Activated naive CD4-positive, alpha-beta T cell treated with anti-CD3 and anti-CD28 coated beads, Interleukin-2, amount 10 ng/mL, durations not matched to agents 7 days and 5 days (primary cell): ENCODE measurements around the gene PAGE1.
"Not testable (repeated sequence)": the region's sequence is repeated elsewhere in the genome, so short reads cannot be mapped to it uniquely, and the experiment has no call there.

Experiments used
- CTCF ChIA-PET: fragments of 350-600 bp; sonication (Branson Sonifier 250); formaldehyde crosslinking; loops from one replicate; lab custom pipeline; 2021; ENCODE audit warnings: antibody characterized with exemption; lab: Charles Lee
- DNase-seq: peaks from one replicate; pipeline ENCODE4 v3.0.0-alpha.2; 2020
- H3K27ac Mint-ChIP-seq: one replicate; pipeline ENCODE4 v1.8.0; 2021; ENCODE audit warnings: mild to moderate bottlenecking, moderate library complexity, mixed read lengths
- H3K27me3 Mint-ChIP-seq: one replicate; pipeline ENCODE4 v1.8.0; 2021; ENCODE audit warnings: mild to moderate bottlenecking, mixed read lengths
- H3K36me3 Mint-ChIP-seq: one replicate; pipeline ENCODE4 v1.8.0; 2021; ENCODE audit warnings: mixed read lengths
- H3K4me1 Mint-ChIP-seq: one replicate; pipeline ENCODE4 v1.8.0; 2021; ENCODE audit warnings: mixed read lengths
- H3K4me3 Mint-ChIP-seq: one replicate; pipeline ENCODE4 v1.8.0; 2021; ENCODE audit warnings: mild to moderate bottlenecking, moderate library complexity, mixed read lengths
- H3K9me3 Mint-ChIP-seq: one replicate; pipeline ENCODE4 v1.8.0; 2021; ENCODE audit warnings: mixed read lengths

The PAGE1 gene, protein sequence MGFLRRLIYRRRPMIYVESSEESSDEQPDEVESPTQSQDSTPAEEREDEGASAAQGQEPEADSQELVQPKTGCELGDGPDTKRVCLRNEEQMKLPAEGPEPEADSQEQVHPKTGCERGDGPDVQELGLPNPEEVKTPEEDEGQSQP

DNA sequence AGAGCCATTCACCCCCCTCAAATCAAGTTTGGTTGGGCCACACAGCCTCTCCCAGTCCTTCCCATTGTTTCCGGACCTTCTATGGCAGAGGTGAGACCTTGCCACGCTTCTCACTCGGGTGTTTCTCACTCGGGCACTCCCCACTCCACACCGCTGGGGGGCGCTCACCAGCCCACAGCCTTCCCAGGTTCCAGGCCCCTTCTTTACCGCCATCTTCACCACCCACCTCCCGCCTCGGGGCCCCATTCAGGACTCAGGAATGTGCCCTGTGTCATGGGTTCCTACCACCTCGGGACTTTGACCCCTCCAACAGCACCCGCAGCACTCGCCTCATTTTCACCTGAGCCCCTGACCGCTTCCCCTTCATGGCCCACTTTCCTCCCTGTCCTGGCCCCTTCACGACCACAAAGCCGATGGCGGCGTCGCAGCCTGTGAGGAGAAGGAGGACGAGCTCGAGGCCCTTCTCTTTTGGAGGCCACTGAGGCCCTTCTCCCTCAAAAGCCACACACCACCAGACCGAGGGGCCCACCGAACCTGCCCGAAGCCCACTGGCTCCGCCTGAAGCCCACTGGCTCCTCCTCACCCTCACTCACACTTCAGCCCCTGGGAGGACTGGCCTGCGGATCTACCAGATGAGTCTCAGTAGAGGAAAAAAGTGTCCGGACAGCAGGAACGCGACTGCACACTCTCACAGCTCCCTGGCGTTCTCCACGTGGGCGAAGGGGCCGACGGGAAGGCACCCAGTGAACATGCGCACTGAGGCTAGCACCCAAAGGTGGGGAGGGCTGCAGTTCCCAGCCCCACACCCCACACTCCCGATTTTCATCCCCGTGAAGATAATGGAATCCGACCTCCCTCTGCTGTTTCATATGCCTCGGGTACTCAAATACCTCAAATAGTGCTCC lies at the start of gene PAGE1:
PAGE1 (minus strand) TSS at position 709 of the 905 bp plus-strand sequence. CDS start 1,214 bp downstream, outside the sequence.
- Mint-ChIP-seq H3K27ac (no peak within 1 kb of the TSS), H3K4me3 (no peak within 1 kb of the TSS), H3K9me3 (no peaks in the 10 kb centered on the region), H3K36me3 (no peaks in the 10 kb centered on the region), H3K27me3 (peaks cover 6% of the 10 kb centered on the region), H3K4me1 (no peaks in the 10 kb centered on the region)
- CTCF ChIA-PET, result no interaction called here
- DNase-seq, result no peak

DNA sequence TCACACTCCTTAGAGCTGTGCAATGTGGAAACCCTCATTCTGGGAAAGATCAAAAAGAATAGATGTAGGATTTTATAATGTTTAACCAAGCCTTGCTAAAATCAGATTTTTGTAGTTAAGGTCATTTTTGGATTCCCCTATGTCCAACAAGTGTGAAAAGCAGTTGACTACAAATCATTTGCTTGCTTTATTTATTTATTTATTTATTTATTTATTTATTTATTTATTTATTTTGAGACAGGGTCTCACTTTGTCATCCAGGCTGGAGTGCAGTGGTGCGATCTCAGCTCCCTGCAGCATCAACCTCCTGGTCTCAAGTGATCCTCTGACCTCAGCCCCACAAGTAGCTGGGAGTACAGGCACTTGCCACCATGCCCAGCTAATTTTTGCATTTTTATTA lies 45.7 kb upstream of the PAGE1 start:
- H3K4me1 Mint-ChIP-seq, H3K27me3 Mint-ChIP-seq, H3K27ac Mint-ChIP-seq, H3K36me3 Mint-ChIP-seq, DNase-seq, H3K4me3 Mint-ChIP-seq, H3K9me3 Mint-ChIP-seq: not testable (repeated sequence)
- CTCF ChIA-PET, result interaction anchor here (1.2 kb wide), 1 partner anchor 13 kb away, joined by 3 read pairs; no protein-coding TSS in a partner anchor

DNA sequence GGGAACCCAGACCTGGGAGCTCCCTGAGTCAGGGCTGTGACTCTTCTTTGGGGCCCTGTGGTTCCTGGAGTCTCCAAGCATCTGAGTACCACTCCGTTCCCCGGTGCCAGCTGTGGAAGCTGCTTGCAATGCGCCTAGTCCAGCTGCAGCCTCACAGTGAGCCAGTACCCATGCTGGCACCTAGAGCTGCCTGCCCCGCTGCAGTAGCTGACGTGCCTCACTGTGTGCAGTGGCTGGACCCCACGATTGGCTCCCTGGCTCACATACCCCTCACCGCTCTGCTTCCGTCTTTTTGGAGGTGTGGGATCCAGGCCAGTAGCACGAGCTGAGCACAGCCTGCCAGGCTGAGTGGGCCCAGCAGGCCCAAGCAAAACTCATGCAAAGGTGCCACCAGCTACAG lies 32.1 kb upstream of the PAGE1 start:
- no peaks in the 10 kb centered on the region for H3K36me3 Mint-ChIP-seq
- CTCF ChIA-PET, result no interaction called here
- no peak overlapping the region for H3K4me3 Mint-ChIP-seq
- no peaks in the 10 kb centered on the region for H3K9me3 Mint-ChIP-seq
- no peak for DNase-seq
- no peaks in the 10 kb centered on the region for H3K4me1 Mint-ChIP-seq
- no peak overlapping the region for H3K27ac Mint-ChIP-seq
- H3K27me3 Mint-ChIP-seq, result no peaks in the 10 kb centered on the region

DNA sequence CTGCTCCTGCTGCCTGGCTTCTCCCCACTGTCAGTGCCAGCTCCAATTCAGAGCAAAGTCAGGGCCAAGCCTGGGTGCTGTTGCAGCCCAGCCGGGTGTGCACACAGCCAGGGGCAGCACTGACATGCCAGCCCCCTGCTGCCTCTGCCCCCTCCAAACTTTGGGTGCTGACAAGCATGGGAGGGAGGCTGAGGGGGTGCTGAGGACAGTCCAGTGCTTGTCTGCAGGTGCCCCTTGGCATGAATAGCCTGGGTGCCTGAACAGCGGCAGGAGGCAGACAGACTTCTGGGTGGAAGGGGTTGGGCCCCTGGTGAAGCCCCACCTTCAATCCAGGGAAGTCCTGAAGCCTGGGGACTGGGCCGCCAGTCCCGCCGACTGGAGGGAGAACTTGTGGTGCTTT lies 31.2 kb upstream of the PAGE1 start:
- no peak for DNase-seq
- H3K27me3 Mint-ChIP-seq, result no peaks in the 10 kb centered on the region
- no peaks in the 10 kb centered on the region for H3K9me3 Mint-ChIP-seq
- CTCF ChIA-PET, result no interaction called here
- H3K4me3 Mint-ChIP-seq, result no peak overlapping the region
- H3K27ac Mint-ChIP-seq, result no peak overlapping the region
- no peaks in the 10 kb centered on the region for H3K36me3 Mint-ChIP-seq
- H3K4me1 Mint-ChIP-seq, result no peaks in the 10 kb centered on the region

DNA sequence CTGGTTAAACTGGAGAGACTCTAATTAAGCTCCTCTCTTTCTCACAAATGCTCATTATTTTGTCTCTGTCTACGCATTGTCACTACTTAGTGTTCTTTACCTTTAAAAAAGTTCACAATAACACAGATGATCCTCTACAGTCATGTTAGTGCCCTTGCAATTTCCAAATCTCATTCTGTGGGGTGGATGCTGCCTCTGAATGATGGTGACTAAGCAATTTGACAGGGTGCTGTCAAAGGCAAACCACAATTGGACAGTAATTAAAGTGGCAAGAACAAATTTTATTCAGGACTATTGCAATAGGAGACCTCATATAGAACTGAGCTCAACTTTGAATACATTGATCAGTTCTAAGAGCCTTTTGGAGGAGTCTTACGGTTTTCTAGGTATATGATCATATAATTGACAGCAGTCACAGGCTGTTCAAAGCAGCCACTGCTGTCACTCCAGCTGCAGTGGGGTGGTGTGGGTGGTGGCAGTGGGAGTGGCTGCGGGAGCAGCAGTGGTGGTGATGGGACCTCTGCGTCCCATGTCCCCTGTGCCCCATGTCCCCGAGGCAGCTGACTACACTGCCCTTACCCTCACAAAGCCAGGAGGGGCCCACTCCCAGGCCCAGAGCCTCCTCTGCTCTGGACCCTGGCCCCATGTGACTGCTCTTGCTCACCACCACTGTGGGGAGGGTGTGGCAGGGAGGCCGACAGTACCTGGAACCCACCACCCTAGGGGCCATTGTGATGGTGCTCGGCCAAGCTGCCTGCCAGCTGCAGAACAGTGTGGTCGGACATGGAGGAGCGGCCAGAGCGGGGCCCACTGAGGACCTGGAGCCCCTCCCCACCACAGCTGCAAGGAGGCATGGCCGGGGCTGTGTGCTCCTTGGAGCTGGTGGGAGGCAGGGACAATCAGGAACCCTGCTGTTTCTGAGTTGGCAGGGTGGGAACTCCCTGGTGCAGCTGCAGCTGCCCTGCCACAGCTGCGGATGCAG lies 30.4 kb upstream of the PAGE1 start:
- no peak overlapping the region for H3K27ac Mint-ChIP-seq
- no peak for DNase-seq
- CTCF ChIA-PET, result no interaction called here
- no peaks in the 10 kb centered on the region for H3K36me3 Mint-ChIP-seq
- no peaks in the 10 kb centered on the region for H3K9me3 Mint-ChIP-seq
- no peaks in the 10 kb centered on the region for H3K4me1 Mint-ChIP-seq
- no peaks in the 10 kb centered on the region for H3K27me3 Mint-ChIP-seq
- H3K4me3 Mint-ChIP-seq, result no peak overlapping the region

DNA sequence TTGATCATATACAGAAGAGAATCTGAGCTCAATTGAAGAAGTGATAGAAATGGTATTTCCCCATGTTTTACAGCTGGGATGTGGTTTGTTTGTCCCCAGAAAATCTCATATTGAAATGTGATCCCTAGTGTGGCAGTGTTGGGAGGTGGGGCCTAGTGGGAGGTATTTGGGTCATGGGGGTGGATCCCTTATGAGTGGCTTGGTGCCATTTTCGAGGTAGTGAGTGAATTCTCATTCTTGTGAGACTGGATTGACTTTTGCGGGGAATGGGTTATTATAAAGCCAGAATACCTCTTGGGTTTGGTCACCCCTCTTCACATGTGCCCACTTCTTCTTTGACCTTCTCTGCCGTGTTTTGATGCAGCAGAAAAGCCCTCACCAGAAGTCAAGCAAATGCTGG lies 29.6 kb upstream of the PAGE1 start:
- Mint-ChIP-seq H3K9me3 (no peaks in the 10 kb centered on the region), H3K36me3 (no peaks in the 10 kb centered on the region), H3K27ac (no peak overlapping the region), H3K27me3 (no peaks in the 10 kb centered on the region), H3K4me1 (no peaks in the 10 kb centered on the region), H3K4me3 (no peak overlapping the region)
- no peak for DNase-seq
- CTCF ChIA-PET, result no interaction called here

DNA sequence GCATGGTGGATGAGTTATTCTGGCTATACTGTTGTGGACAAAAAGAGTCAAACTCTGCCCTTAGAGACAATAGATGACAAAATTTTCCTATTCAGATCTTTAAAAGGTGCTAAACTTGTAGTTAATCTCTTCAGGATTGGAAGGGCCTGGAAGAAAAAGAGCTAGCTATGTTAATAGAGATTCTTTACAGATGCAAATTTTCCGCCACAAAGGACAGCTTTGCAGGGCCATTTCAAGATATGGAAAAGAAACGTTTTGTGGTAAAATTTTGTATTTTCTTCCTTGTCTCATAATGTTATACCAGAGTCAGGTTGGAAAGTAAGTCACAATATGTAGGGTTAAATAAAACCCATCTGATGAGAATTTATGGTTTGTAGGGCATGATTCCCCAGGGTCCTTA lies 24.3 kb upstream of the PAGE1 start:
- DNase-seq, H3K27me3 Mint-ChIP-seq, H3K36me3 Mint-ChIP-seq, H3K9me3 Mint-ChIP-seq, CTCF ChIA-PET, H3K4me1 Mint-ChIP-seq, H3K4me3 Mint-ChIP-seq, H3K27ac Mint-ChIP-seq: not testable (repeated sequence)

DNA sequence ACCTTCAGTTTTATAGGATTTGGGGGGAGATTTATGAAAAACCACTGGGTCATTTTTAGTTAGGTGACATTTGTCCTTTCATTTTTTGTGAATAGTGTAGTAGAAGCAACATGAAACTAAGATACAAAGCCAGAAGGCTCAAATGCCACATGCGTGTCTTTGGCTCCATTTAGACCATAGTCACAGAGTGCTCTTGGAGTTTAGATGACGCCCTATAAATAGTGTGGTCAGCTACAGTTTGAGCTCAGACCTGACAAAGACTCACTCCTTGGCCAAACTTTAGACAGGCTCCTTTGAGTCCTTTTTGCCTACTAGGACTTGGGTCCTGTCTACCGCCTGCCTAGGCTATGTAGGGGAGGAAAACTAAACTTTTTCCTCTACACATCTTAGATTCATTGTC lies 16.8 kb upstream of the PAGE1 start:
- Mint-ChIP-seq H3K27ac (no peak overlapping the region), H3K9me3 (no peaks in the 10 kb centered on the region), H3K36me3 (no peaks in the 10 kb centered on the region), H3K4me1 (no peaks in the 10 kb centered on the region), H3K4me3 (no peak overlapping the region), H3K27me3 (peaks cover 19% of the 10 kb centered on the region)
- no peak for DNase-seq
- CTCF ChIA-PET, result no interaction called here

DNA sequence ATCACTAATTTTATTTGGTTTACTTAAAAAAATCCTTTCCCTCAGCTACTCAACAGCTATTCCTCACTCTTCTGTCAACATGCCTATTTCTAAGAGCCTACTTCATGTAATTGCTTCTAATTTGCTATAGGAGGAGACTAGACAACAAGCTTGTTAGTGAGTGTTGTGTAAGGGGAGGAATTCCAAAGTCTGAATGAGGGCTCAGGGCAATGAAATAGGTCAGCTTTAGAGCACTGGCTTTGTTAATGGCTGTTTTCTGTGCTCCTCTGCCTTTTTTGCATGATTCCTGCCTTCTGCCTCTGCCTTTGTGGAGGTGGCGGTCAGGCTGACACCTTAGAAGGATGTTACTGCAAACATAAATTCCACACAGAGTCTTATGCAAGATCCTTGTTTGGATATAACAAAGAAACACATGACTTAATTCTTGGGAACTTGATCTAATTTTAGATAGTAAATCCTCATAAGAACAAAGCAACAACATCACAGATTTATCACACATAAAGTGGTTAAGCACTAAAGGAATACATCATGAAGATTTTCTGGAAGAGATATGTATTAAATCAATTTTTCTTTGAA lies 15.0 kb upstream of the PAGE1 start:
- no peak for DNase-seq
- no peaks in the 10 kb centered on the region for H3K4me1 Mint-ChIP-seq
- H3K27me3 Mint-ChIP-seq, result peaks cover 19% of the 10 kb centered on the region
- H3K27ac Mint-ChIP-seq, result no peak overlapping the region
- H3K36me3 Mint-ChIP-seq, result no peaks in the 10 kb centered on the region
- no peaks in the 10 kb centered on the region for H3K9me3 Mint-ChIP-seq
- CTCF ChIA-PET, result no interaction called here
- H3K4me3 Mint-ChIP-seq, result no peak overlapping the region

DNA sequence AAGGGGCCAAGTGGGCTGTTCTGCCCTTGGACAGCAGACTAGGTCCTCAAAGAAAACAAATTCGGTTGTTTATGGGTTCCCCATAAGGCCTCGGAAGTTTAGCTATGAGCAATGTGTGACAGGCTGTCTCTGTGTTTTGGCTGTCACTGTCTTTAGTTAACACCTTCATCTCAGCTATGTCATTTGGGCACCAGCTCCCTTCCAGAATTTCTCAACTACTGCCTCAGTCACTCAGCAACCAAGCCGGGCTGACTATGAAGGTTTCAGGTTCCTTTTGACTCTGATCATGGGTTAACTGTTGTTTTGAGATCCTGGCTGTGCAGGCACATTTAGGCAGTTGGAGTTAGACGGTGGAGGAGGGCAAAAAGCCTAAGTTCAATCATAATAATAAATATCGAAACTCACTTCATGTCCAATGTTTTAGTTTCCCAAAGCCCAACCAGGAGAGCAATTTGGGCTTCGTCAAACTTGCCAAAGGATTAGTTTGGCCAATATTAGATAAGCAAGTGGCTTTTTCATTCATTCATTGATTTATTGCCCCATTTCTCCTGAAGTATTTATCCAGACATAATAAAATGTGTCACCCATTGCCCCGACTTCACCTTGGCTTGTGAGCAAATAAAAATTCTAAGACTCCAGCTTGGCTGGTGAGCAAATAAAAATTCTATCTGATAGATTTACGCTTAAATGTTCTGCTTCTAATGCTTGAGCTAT lies 9.1 kb upstream of the PAGE1 start:
- DNase-seq, result no peak
- H3K27me3 Mint-ChIP-seq, result no peaks in the 10 kb centered on the region
- no peaks in the 10 kb centered on the region for H3K4me1 Mint-ChIP-seq
- H3K36me3 Mint-ChIP-seq, result no peaks in the 10 kb centered on the region
- H3K4me3 Mint-ChIP-seq, result no peak overlapping the region
- H3K9me3 Mint-ChIP-seq, result no peaks in the 10 kb centered on the region
- CTCF ChIA-PET, result interaction anchor here (0.6 kb wide), 1 partner anchor 33 kb away, joined by 4 read pairs; no protein-coding TSS in a partner anchor
- H3K27ac Mint-ChIP-seq, result no peak overlapping the region

DNA sequence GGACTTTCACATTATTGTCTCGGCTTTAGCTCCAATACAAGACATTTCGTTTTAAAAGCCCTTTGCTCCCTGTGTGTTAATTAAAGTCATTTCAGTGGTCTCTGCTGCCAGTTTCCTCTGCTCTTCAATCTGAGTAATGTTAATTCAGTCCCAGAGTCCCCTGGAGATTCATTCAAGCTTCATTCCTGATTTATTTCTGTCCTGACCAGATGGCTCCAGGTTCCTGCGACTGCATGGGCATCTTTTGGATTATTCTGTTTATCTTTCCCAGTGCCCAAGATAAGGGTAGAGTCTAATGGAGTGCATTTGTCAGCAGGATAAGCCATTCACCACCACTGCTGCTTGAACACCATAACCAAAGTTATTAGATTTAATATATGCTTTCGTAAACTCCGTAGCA lies 6.1 kb upstream of the PAGE1 start:
- no peaks in the 10 kb centered on the region for H3K9me3 Mint-ChIP-seq
- no peak overlapping the region for H3K27ac Mint-ChIP-seq
- no peak overlapping the region for H3K4me3 Mint-ChIP-seq
- CTCF ChIA-PET, result interaction anchor here (0.8 kb wide), 1 partner anchor 13 kb away, joined by 3 read pairs; no protein-coding TSS in a partner anchor
- no peaks in the 10 kb centered on the region for H3K27me3 Mint-ChIP-seq
- no peaks in the 10 kb centered on the region for H3K4me1 Mint-ChIP-seq
- DNase-seq, result no peak
- H3K36me3 Mint-ChIP-seq, result no peaks in the 10 kb centered on the region

DNA sequence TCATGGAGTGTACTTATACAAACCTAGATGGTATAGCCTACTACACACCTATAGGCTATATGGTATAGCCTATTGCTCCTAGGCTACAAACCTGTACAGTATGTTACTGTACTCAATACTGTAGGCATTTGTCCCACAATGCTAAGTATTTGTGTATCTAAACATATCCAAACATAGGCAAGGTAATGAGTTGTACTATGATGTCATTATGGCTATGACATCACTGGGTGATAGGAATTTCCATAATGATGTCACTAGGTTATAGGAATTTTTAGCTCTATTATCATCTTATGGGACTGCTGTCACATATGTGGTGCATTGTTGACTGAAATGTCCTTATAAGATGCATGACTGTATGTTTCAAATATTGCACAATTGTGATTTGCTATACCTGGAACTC lies 5.5 kb upstream of the PAGE1 start:
- Mint-ChIP-seq H3K9me3 (no peaks in the 10 kb centered on the region), H3K27me3 (no peaks in the 10 kb centered on the region), H3K4me3 (no peak overlapping the region), H3K36me3 (no peaks in the 10 kb centered on the region), H3K27ac (no peak overlapping the region), H3K4me1 (no peaks in the 10 kb centered on the region)
- no peak for DNase-seq
- CTCF ChIA-PET, result no interaction called here

DNA sequence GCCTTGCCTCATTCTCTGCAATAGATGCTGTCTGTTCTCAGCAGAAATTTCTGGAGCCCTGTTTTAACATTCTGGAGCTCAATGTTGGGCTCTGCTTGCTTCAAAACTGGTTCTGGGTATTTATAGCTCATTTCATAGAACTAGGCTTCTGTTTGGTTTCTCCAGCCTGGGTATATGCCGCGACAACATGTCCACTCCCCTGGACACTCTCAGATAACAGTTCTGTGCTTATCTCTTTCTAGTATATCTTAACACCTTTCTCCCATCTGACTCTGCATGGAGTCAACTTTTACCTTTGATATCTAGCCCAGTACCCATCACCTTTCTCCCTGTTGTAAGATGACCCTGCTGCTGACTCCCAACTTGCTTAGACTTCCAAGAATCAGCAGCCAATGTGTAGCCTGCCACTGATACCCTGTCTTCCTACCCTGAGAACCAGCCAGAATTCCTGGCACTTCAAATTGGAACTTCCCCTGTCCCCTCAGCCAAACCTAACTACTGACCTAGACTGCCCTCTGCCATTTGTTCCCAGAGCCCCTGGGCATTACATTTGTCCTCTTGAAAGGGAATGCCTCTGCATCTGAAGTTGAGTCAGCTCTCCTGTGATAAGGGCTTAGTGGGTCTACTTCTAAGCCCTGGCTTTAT lies 20.6 kb downstream of the PAGE1 start:
- Mint-ChIP-seq H3K4me1 (no peaks in the 10 kb centered on the region), H3K36me3 (no peaks in the 10 kb centered on the region), H3K4me3 (no peak overlapping the region), H3K27ac (no peak overlapping the region), H3K9me3 (no peaks in the 10 kb centered on the region), H3K27me3 (no peaks in the 10 kb centered on the region)
- CTCF ChIA-PET, result no interaction called here
- DNase-seq, result no peak
